ENCODE data around the gene LRRC47. TPM values are rescaled to one million over a fixed set of nuclear protein-coding genes. Genes with fewer than 3 reads are reported as not detected.
"Not testable (repeated sequence)": the region's sequence is repeated elsewhere in the genome, so short reads cannot be mapped to it uniquely, and the experiment has no call there.

Gene LRRC47
- polyA plus RNA-seq, 2 donors, result 10.4 to 17.8 TPM

GRCh38 chr1:3805038-3805437 lies 8.7 kb upstream of the LRRC47 start:
- Histone ChIP-seq H3K9me3 (ENCODE audit: control insufficient read depth in 2 of 2, insufficient read depth in 1 of 2, low read depth in 1 of 2, low read length in 1 of 2) (no peaks in the 10 kb centered on the region), H3K4me3 (ENCODE audit: low read depth in 1 of 2, low read length in 2 of 2) (no peak overlapping the region), H3K36me3 (ENCODE audit: control insufficient read depth in 2 of 2, insufficient read depth in 2 of 2, low read length in 1 of 2) (no peaks in the 10 kb centered on the region), H3K27ac (ENCODE audit: low read depth in 2 of 2, low read length in 1 of 2) (no peak overlapping the region), H3K27me3 (ENCODE audit: control insufficient read depth in 1 of 2, insufficient read depth in 2 of 2, low read length in 2 of 2) (no peaks in the 10 kb centered on the region), H3K4me1 (ENCODE audit: control insufficient read depth in 2 of 2, insufficient read depth in 2 of 2, low read length in 1 of 2) (no peaks in the 10 kb centered on the region)
- WGBS, 2 donors, result 75 to 84% methylated on average over 11 of the region's 11 CpGs

- H3K9me3 ChIP-seq (ENCODE audit: control insufficient read depth in 2 of 2, insufficient read depth in 1 of 2, low read depth in 1 of 2, low read length in 1 of 2); H3K4me1 ChIP-seq (ENCODE audit: control insufficient read depth in 2 of 2, insufficient read depth in 2 of 2, low read length in 1 of 2); H3K27me3 ChIP-seq (ENCODE audit: control insufficient read depth in 1 of 2, insufficient read depth in 2 of 2, low read length in 2 of 2); H3K4me3 ChIP-seq (ENCODE audit: low read depth in 1 of 2, low read length in 2 of 2); H3K27ac ChIP-seq (ENCODE audit: low read depth in 2 of 2, low read length in 1 of 2); H3K36me3 ChIP-seq (ENCODE audit: control insufficient read depth in 2 of 2, insufficient read depth in 2 of 2, low read length in 1 of 2): not testable (repeated sequence)
- WGBS, 2 donors, result 56 to 70% methylated on average over 7 of the region's 7 CpGs
Measured at GRCh38 chr1:3804627-3804944, 8.3 kb upstream of the LRRC47 start.

- Histone ChIP-seq H3K27me3 (ENCODE audit: control insufficient read depth in 1 of 2, insufficient read depth in 2 of 2, low read length in 2 of 2) (no peaks in the 10 kb centered on the region), H3K4me1 (ENCODE audit: control insufficient read depth in 2 of 2, insufficient read depth in 2 of 2, low read length in 1 of 2) (no peaks in the 10 kb centered on the region), H3K9me3 (ENCODE audit: control insufficient read depth in 2 of 2, insufficient read depth in 1 of 2, low read depth in 1 of 2, low read length in 1 of 2) (no peaks in the 10 kb centered on the region), H3K36me3 (ENCODE audit: control insufficient read depth in 2 of 2, insufficient read depth in 2 of 2, low read length in 1 of 2) (no peaks in the 10 kb centered on the region), H3K4me3 (ENCODE audit: low read depth in 1 of 2, low read length in 2 of 2) (no peak overlapping the region), H3K27ac (ENCODE audit: low read depth in 2 of 2, low read length in 1 of 2) (no peak overlapping the region)
- 61 to 69% methylated on average over 19 of the region's 19 CpGs for WGBS, 2 donors
Measured at GRCh38 chr1:3803905-3804626, 7.8 kb upstream of the LRRC47 start.

GRCh38 chr1:3800795-3801194 lies 4.5 kb upstream of the LRRC47 start:
- not testable (repeated sequence) for H3K27ac ChIP-seq (ENCODE audit: low read depth in 2 of 2, low read length in 1 of 2); H3K36me3 ChIP-seq (ENCODE audit: control insufficient read depth in 2 of 2, insufficient read depth in 2 of 2, low read length in 1 of 2); H3K4me3 ChIP-seq (ENCODE audit: low read depth in 1 of 2, low read length in 2 of 2); H3K4me1 ChIP-seq (ENCODE audit: control insufficient read depth in 2 of 2, insufficient read depth in 2 of 2, low read length in 1 of 2); H3K27me3 ChIP-seq (ENCODE audit: control insufficient read depth in 1 of 2, insufficient read depth in 2 of 2, low read length in 2 of 2); H3K9me3 ChIP-seq (ENCODE audit: control insufficient read depth in 2 of 2, insufficient read depth in 1 of 2, low read depth in 1 of 2, low read length in 1 of 2)
- 70 to 82% methylated on average over 3 of the region's 3 CpGs for WGBS, 2 donors

DNA sequence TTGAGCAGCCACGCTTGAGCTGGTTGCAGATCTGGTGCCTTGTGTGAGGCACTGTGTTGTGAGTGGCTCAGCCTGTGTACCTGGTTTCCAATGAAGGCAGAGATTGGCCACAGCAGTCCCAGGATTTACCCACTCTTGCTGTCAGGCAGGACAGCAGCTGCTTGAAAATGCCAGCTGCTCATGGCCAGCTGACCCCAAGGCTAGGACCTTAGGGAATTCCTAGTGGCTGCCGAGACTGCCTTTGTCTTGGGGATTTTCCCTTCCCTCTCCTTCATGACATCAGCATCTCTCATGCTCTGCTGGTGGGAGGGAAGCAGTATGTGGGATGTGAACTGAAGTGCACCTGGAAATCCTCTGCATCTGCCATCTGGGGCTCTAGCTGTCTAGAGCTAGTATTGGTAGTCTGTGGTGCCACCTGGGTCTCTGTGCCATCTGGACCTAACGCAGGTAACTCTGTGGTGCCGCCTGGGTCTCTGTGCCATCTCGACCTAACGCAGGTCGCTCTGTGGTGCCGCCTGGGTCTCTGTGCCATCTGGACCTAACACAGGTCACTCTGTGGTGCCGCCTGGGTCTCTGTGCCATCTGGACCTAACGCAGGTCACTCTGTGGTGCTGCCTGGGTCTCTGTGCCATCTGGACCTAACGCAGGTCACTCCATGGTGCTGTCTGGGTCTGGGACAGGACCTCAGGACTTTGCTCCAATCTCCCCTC lies 3.8 kb upstream of the LRRC47 start:
- Histone ChIP-seq H3K4me3 (ENCODE audit: low read depth in 1 of 2, low read length in 2 of 2) (no peak overlapping the region), H3K36me3 (ENCODE audit: control insufficient read depth in 2 of 2, insufficient read depth in 2 of 2, low read length in 1 of 2) (no peaks in the 10 kb centered on the region), H3K27ac (ENCODE audit: low read depth in 2 of 2, low read length in 1 of 2) (no peak overlapping the region), H3K4me1 (ENCODE audit: control insufficient read depth in 2 of 2, insufficient read depth in 2 of 2, low read length in 1 of 2) (peaks cover 1 to 6% of the 10 kb centered on the region in 2 donors), H3K9me3 (ENCODE audit: control insufficient read depth in 2 of 2, insufficient read depth in 1 of 2, low read depth in 1 of 2, low read length in 1 of 2) (peaks cover 0 to 3% of the 10 kb centered on the region in 2 donors), H3K27me3 (ENCODE audit: control insufficient read depth in 1 of 2, insufficient read depth in 2 of 2, low read length in 2 of 2) (no peaks in the 10 kb centered on the region)
- WGBS, 2 donors, result 82 to 86% methylated on average over 10 to 11 of the region's 11 CpGs

- H3K36me3 ChIP-seq (ENCODE audit: control insufficient read depth in 2 of 2, insufficient read depth in 2 of 2, low read length in 1 of 2), result peaks cover 0 to under 1% of the 10 kb centered on the region in 2 donors
- 3 to 4% methylated on average over 53 of the region's 53 CpGs for WGBS, 2 donors
- H3K27me3 ChIP-seq (ENCODE audit: control insufficient read depth in 1 of 2, insufficient read depth in 2 of 2, low read length in 2 of 2), result no peaks in the 10 kb centered on the region
- peaks cover 3 to 6% of the 10 kb centered on the region in 2 donors for H3K4me1 ChIP-seq (ENCODE audit: control insufficient read depth in 2 of 2, insufficient read depth in 2 of 2, low read length in 1 of 2)
- peak overlapping the region; percentile 74 to 97 for H3K4me3 ChIP-seq (ENCODE audit: low read depth in 1 of 2, low read length in 2 of 2)
- peaks cover 0 to 3% of the 10 kb centered on the region in 2 donors for H3K9me3 ChIP-seq (ENCODE audit: control insufficient read depth in 2 of 2, insufficient read depth in 1 of 2, low read depth in 1 of 2, low read length in 1 of 2)
- peak overlapping the region; percentile 48 to 72 for H3K27ac ChIP-seq (ENCODE audit: low read depth in 2 of 2, low read length in 1 of 2)
Measured at GRCh38 chr1:3795453-3796214, 664 bp downstream of the LRRC47 start.

DNA sequence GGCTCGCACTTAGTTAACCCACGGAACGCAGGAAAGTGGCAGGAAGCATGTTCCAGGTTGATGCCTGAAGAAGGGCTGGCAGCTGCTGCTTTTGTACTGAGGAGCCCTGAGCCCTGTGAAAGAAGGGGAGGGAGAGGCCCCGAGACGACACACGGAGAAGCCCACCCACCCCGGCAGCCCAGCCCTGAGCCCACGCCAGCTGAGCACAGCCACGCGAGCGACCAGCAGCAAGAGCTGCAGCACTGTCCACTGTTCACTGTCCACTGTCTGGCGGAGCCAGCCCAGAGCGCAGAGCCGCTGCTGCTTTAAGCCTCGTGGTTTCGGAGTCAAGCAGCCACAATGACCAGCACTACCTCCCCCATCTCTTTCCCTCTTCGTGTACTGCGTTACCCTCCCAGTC lies 5.3 kb downstream of the LRRC47 start:
- no peak overlapping the region for H3K4me3 ChIP-seq (ENCODE audit: low read depth in 1 of 2, low read length in 2 of 2)
- peaks cover 7 to 11% of the 10 kb centered on the region in 2 donors for H3K4me1 ChIP-seq (ENCODE audit: control insufficient read depth in 2 of 2, insufficient read depth in 2 of 2, low read length in 1 of 2)
- no peaks in the 10 kb centered on the region for H3K27me3 ChIP-seq (ENCODE audit: control insufficient read depth in 1 of 2, insufficient read depth in 2 of 2, low read length in 2 of 2)
- peaks cover 5 to 28% of the 10 kb centered on the region in 2 donors for H3K36me3 ChIP-seq (ENCODE audit: control insufficient read depth in 2 of 2, insufficient read depth in 2 of 2, low read length in 1 of 2)
- H3K27ac ChIP-seq (ENCODE audit: low read depth in 2 of 2, low read length in 1 of 2), result no peak overlapping the region
- H3K9me3 ChIP-seq (ENCODE audit: control insufficient read depth in 2 of 2, insufficient read depth in 1 of 2, low read depth in 1 of 2, low read length in 1 of 2), result peaks cover 0 to 3% of the 10 kb centered on the region in 2 donors
- WGBS, 2 donors, result 85 to 87% methylated on average over 18 of the region's 18 CpGs

DNA sequence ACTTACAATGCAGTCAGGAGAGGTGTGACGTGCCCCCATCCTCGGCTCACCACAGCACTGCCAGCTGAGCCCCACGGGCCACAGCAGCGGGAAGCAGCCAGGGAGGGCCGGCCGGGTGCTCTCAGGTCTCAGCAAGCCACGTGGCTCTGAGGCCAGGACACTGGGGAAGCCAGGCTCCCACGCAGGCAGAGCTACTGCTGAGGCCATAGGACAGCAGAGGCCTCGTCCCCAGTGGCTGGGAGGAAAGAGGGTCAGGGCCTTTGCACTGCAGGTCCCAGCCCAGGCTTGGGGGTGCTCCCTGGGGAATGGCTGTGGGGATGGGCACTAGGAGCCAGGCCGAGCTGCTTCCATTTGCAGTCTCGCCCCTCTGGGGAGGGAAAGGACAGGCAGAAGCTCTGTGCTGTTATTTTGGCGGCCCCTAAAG lies 5.8 kb downstream of the LRRC47 start:
- no peak overlapping the region for H3K4me3 ChIP-seq (ENCODE audit: low read depth in 1 of 2, low read length in 2 of 2)
- H3K27me3 ChIP-seq (ENCODE audit: control insufficient read depth in 1 of 2, insufficient read depth in 2 of 2, low read length in 2 of 2), result no peaks in the 10 kb centered on the region
- H3K9me3 ChIP-seq (ENCODE audit: control insufficient read depth in 2 of 2, insufficient read depth in 1 of 2, low read depth in 1 of 2, low read length in 1 of 2), result peaks cover 0 to under 1% of the 10 kb centered on the region in 2 donors
- 74 to 77% methylated on average over 12 of the region's 12 CpGs for WGBS, 2 donors
- H3K4me1 ChIP-seq (ENCODE audit: control insufficient read depth in 2 of 2, insufficient read depth in 2 of 2, low read length in 1 of 2), result peaks cover 7% of the 10 kb centered on the region in 2 donors
- H3K27ac ChIP-seq (ENCODE audit: low read depth in 2 of 2, low read length in 1 of 2), result no peak overlapping the region
- peaks cover 5 to 30% of the 10 kb centered on the region in 2 donors for H3K36me3 ChIP-seq (ENCODE audit: control insufficient read depth in 2 of 2, insufficient read depth in 2 of 2, low read length in 1 of 2)

GRCh38 chr1:3789421-3790300 lies 6.6 kb downstream of the LRRC47 start:
- 87% methylated on average over 34 of the region's 34 CpGs for WGBS, 2 donors
- H3K36me3 ChIP-seq (ENCODE audit: control insufficient read depth in 2 of 2, insufficient read depth in 2 of 2, low read length in 1 of 2), result peaks cover 11 to 35% of the 10 kb centered on the region in 2 donors
- H3K4me1 ChIP-seq (ENCODE audit: control insufficient read depth in 2 of 2, insufficient read depth in 2 of 2, low read length in 1 of 2), result peaks cover 4 to 5% of the 10 kb centered on the region in 2 donors
- H3K4me3 ChIP-seq (ENCODE audit: low read depth in 1 of 2, low read length in 2 of 2), result no peak overlapping the region
- H3K27ac ChIP-seq (ENCODE audit: low read depth in 2 of 2, low read length in 1 of 2), result no peak overlapping the region
- no peaks in the 10 kb centered on the region for H3K27me3 ChIP-seq (ENCODE audit: control insufficient read depth in 1 of 2, insufficient read depth in 2 of 2, low read length in 2 of 2)
- no peaks in the 10 kb centered on the region for H3K9me3 ChIP-seq (ENCODE audit: control insufficient read depth in 2 of 2, insufficient read depth in 1 of 2, low read depth in 1 of 2, low read length in 1 of 2)

All from esophagus (tissue), 2 donors.